MM.1S (cell line): ENCODE data around the gene RIBC1.

Experiments used
- DNase-seq: peaks from one replicate; pipeline ENCODE4 v3.0.0-alpha.2; 2015
- H2AFZ ChIP-seq: fragments of 300-600 bp; sonication (generic); 2 replicates; pipeline ENCODE4 v1.6.0; 2016; ENCODE audit warnings: antibody characterized with exemption, low read length
- H3F3A ChIP-seq: fragments of 300-600 bp; sonication (generic); 2 replicates; pipeline ENCODE4 v1.6.1; 2016; ENCODE audit warnings: mild to moderate bottlenecking, antibody characterized with exemption, low read length, moderate library complexity, mixed read lengths; ENCODE audit not compliant: insufficient read depth
- H3K27ac ChIP-seq: fragments of 300-600 bp; sonication (generic); 2 replicates; pipeline ENCODE4 v1.5.1; 2016; ENCODE audit warnings: mild to moderate bottlenecking, low read length
- H3K27me3 ChIP-seq: fragments of 300-600 bp; sonication (generic); replicated peaks from 2 replicates; pipeline ENCODE4 v1.6.0; 2016; ENCODE audit warnings: low read length; ENCODE audit not compliant: insufficient read depth
- H3K36me3 ChIP-seq: fragments of 300-600 bp; sonication (generic); replicated peaks from 2 replicates; pipeline ENCODE4 v1.6.1; 2016; ENCODE audit warnings: mild to moderate bottlenecking, low read length, mixed read lengths; ENCODE audit not compliant: insufficient read depth
- H3K4me1 ChIP-seq: fragments of 300-600 bp; sonication (generic); 2 replicates; pipeline ENCODE4 v1.6.1; 2016; ENCODE audit warnings: low read length, mixed read lengths
- H3K4me2 ChIP-seq: fragments of 300-600 bp; sonication (generic); 2 replicates; pipeline ENCODE4 v1.6.0; 2016; ENCODE audit warnings: low read depth, low read length
- H3K4me3 ChIP-seq: fragments of 300-600 bp; sonication (generic); 2 replicates; pipeline ENCODE4 v1.5.1; 2016; ENCODE audit warnings: low read length, mixed read lengths
- H3K79me2 ChIP-seq: fragments of 300-600 bp; sonication (generic); 2 replicates; pipeline ENCODE4 v1.6.1; 2016; ENCODE audit warnings: mixed run types, low read length, mixed read lengths
- H3K9ac ChIP-seq: fragments of 300-600 bp; sonication (generic); 2 replicates; pipeline ENCODE4 v1.6.1; 2016; ENCODE audit warnings: low read length, mixed read lengths
- H3K9me2 ChIP-seq: fragments of 300-600 bp; sonication (generic); replicated peaks from 2 replicates; pipeline ENCODE4 v1.6.1; 2016; ENCODE audit warnings: mild to moderate bottlenecking, low read length, mixed read lengths; ENCODE audit not compliant: insufficient read depth
- H3K9me3 ChIP-seq: fragments of 300-600 bp; sonication (generic); replicated peaks from 2 replicates; pipeline ENCODE4 v1.6.1; 2016; ENCODE audit warnings: mild to moderate bottlenecking, low read length, mixed read lengths; ENCODE audit not compliant: insufficient read depth
- H4K20me1 ChIP-seq: fragments of 300-600 bp; sonication (generic); 2 replicates; pipeline ENCODE4 v1.6.1; 2016; ENCODE audit warnings: mild to moderate bottlenecking, low read length, moderate library complexity, mixed read lengths; ENCODE audit not compliant: insufficient read depth
- EZH2 ChIP-seq: fragments of 300-600 bp; sonication (generic); optimal IDR thresholded peaks from 2 replicates; pipeline ENCODE3; 2017; ENCODE audit warnings: low read depth, mild to moderate bottlenecking, antibody characterized with exemption, low read length, mixed read lengths
- EZH2phosphoT487 ChIP-seq: fragments of 300-600 bp; sonication (generic); IDR thresholded peaks from 2 replicates; pipeline ENCODE4 v1.6.1; 2018; ENCODE audit warnings: antibody characterized with exemption, low read length
- TF ChIP-seq, protein P1 (sequence below): fragments of 300-600 bp; sonication (generic); IDR thresholded peaks from 2 replicates; pipeline ENCODE4 v1.5.1; 2016; ENCODE audit warnings: antibody characterized with exemption, low read length, mixed read lengths

RIBC1 gene

DNA sequence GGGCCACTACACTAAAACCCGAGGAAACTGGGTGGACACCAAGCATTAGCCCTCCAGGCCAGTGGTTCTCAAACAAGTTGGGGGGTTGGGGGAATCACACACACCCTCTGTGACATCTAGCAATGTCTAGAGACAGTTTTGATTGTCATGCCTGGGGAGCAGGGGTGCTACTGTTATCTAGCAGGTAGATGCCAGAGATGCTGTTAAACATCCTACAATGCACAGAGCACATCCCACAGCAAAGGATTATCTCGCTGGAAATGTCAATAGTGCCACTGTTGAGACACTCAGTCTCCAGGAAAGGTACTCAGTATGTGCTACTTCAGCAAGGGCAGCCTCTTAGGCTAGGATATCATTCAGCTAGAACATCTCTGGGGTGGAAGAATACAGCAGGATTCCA, 1.5 kb upstream of the RIBC1 start:
- H3K36me3 ChIP-seq, result no peaks in the 10 kb centered on the region
- H3F3A ChIP-seq, result no peaks in the 10 kb centered on the region
- TF ChIP-seq EZH2 (no peak), EZH2phosphoT487 (no peak)
- TF ChIP-seq, protein P1, sequence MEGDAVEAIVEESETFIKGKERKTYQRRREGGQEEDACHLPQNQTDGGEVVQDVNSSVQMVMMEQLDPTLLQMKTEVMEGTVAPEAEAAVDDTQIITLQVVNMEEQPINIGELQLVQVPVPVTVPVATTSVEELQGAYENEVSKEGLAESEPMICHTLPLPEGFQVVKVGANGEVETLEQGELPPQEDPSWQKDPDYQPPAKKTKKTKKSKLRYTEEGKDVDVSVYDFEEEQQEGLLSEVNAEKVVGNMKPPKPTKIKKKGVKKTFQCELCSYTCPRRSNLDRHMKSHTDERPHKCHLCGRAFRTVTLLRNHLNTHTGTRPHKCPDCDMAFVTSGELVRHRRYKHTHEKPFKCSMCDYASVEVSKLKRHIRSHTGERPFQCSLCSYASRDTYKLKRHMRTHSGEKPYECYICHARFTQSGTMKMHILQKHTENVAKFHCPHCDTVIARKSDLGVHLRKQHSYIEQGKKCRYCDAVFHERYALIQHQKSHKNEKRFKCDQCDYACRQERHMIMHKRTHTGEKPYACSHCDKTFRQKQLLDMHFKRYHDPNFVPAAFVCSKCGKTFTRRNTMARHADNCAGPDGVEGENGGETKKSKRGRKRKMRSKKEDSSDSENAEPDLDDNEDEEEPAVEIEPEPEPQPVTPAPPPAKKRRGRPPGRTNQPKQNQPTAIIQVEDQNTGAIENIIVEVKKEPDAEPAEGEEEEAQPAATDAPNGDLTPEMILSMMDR, result no peak
- H4K20me1 ChIP-seq, result no peaks in the 10 kb centered on the region; the same call in 1 of the 2 replicates
- H3K79me2 ChIP-seq, result peaks cover 60% of the 10 kb centered on the region
- H2AFZ ChIP-seq, result no peak overlapping the region
- no peaks in the 10 kb centered on the region for H3K9me2 ChIP-seq
- peak overlapping the region; percentile 85 for H3K4me2 ChIP-seq
- H3K27ac ChIP-seq, result no peak overlapping the region
- H3K9me3 ChIP-seq, result no peaks in the 10 kb centered on the region
- peak overlapping the region; percentile 99 for H3K9ac ChIP-seq
- H3K27me3 ChIP-seq, result no peaks in the 10 kb centered on the region
- H3K4me1 ChIP-seq, result no peaks in the 10 kb centered on the region
- peak overlapping the region; percentile 83 for H3K4me3 ChIP-seq
- no peak for DNase-seq

DNA sequence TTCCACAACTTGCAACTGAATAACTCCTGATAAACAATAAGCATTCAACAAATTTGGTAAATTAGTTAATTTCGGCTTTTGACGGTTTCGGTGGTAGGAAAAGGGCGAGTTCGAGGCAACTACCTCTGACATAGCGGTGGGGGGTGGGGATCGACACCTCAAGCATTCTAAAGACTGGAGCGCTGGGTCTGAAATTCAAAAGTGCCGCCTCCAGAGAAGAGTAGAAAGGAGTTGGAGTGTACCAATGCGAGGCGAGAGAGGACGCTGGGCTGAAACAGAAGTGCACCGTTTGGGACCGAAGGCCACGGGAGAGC, 944 bp upstream of the RIBC1 start:
- Histone ChIP-seq H3K27me3 (no peaks in the 10 kb centered on the region), H3K4me2 (peak overlapping the region; percentile 85), H3K4me3 (peak overlapping the region; percentile 83), H3K9me3 (no peaks in the 10 kb centered on the region), H3K79me2 (peaks cover 55% of the 10 kb centered on the region), H3K36me3 (no peaks in the 10 kb centered on the region), H3K9me2 (no peaks in the 10 kb centered on the region), H3K27ac (peak overlapping the region; percentile 91; the same call in 1 of the 2 replicates), H4K20me1 (no peaks in the 10 kb centered on the region; the same call in 1 of the 2 replicates), H3F3A (no peaks in the 10 kb centered on the region), H3K9ac (peak overlapping the region; percentile 99), H3K4me1 (no peaks in the 10 kb centered on the region), H2AFZ (peak overlapping the region; percentile 24; the same call in 1 of the 2 replicates)
- DNase-seq, result no peak
- TF ChIP-seq, protein P1, result no peak
- TF ChIP-seq EZH2, result no peak

DNA sequence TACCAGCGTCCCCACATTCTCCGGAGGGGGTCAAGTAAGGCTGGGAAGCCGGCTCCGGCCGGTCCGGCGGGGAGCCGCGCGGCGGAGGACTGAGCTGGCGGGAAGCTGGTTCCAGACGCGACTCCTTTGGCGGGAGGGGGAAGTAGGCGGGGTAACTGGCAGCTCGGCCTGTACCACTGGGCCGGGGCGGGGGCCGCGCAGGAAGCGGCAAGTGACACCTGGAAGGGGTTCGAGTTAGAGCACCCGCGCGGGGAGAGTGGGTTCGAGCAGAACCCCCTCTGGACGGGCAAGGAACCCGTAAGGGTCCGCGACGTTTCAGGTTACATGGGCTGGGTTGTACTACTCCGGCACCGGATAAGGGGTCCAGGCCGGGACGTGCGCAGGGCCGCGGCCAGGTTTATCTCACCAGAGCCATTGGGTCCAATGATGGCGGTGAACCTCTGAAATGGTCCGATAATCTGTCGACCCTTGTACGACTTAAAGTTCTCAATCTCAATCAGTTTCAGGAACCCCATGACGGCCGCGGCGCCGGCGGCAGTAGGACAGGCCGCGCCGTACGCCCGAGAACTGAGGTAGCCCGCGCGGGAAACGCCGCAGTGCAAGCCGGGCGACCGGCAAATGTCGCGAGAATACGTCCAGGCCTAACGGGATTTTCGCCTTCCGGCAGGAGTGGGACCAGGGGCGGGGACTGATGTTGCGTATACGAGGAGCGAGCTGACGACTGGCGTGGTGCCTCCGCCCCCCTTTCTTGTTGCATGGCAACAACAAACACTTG, 400 bp upstream of the RIBC1 start, which contains the start of gene SMC1A:
SMC1A (minus strand) TSS at position 569 of the 775 bp plus-strand sequence; CDS start at position 515, 54 bp downstream.
- Histone ChIP-seq H3K79me2 (peaks cover 51% of the 10 kb centered on the region), H3K4me1 (no peaks in the 10 kb centered on the region), H3K9me3 (no peaks in the 10 kb centered on the region), H3K4me3 (peak within 1 kb of the TSS; percentile 83), H3F3A (no peaks in the 10 kb centered on the region), H4K20me1 (no peaks in the 10 kb centered on the region; the same call in 1 of the 2 replicates), H3K9me2 (no peaks in the 10 kb centered on the region), H3K4me2 (peak within 1 kb of the TSS; percentile 85), H3K27me3 (no peaks in the 10 kb centered on the region), H3K36me3 (no peaks in the 10 kb centered on the region), H3K9ac (peak within 1 kb of the TSS; percentile 99), H2AFZ (peak within 1 kb of the TSS; percentile 43), H3K27ac (peak within 1 kb of the TSS; percentile 91)
- DNase-seq, result peak; percentile 96
- no peak for TF ChIP-seq EZH2phosphoT487
- TF ChIP-seq, protein P1, result no peak
- no peak for TF ChIP-seq EZH2
